Liver (tissue), 9 donors: ENCODE results near the gene ARID5A. TPM values are rescaled to one million over a fixed set of nuclear protein-coding genes. Genes with fewer than 3 reads are reported as not detected.

Experiments
- DNase-seq: peaks from one replicate; pipeline ENCODE4 v3.0.0-alpha.2; 2017; ENCODE audit warnings: low spot score
- H3K27ac ChIP-seq, 2 donors: one replicate each; pipeline ENCODE4 v1.7.0; 2013; ENCODE audit warnings: inconsistent platforms in 2 of 2, low read length in 2 of 2, control low read depth in 1 of 2, low read depth in 1 of 2, mild to moderate bottlenecking in 1 of 2
- H3K27me3 ChIP-seq, 4 donors: one replicate each; pipeline versions ENCODE4 v1.6.1 to v1.7.0; 2013; ENCODE audit warnings: low read length in 3 of 4, inconsistent platforms in 1 of 4, mild to moderate bottlenecking in 1 of 4, moderate library complexity in 1 of 4; ENCODE audit not compliant: control insufficient read depth in 4 of 4, insufficient read depth in 4 of 4
- H3K36me3 ChIP-seq, 4 donors: one replicate each; pipeline versions ENCODE4 v1.6.1 to v1.7.0; 2013; ENCODE audit warnings: low read length in 3 of 4, mild to moderate bottlenecking in 3 of 4, low read depth in 1 of 4, moderate library complexity in 1 of 4; ENCODE audit not compliant: control insufficient read depth in 4 of 4, insufficient read depth in 3 of 4
- H3K4me1 ChIP-seq, 4 donors: one replicate each; pipeline versions ENCODE4 v1.6.1 to v1.7.0; 2013; ENCODE audit warnings: low read length in 3 of 4, mild to moderate bottlenecking in 3 of 4, moderate library complexity in 1 of 4; ENCODE audit not compliant: control insufficient read depth in 4 of 4, insufficient read depth in 4 of 4
- H3K4me3 ChIP-seq, 3 donors: one replicate each; pipeline versions ENCODE4 v1.6.1 to v1.7.0; 2013; ENCODE audit warnings: low read length in 3 of 3, control low read depth in 1 of 3, low read depth in 1 of 3, mild to moderate bottlenecking in 1 of 3
- H3K9ac ChIP-seq, 2 donors: one replicate each; pipeline ENCODE4 v1.7.0; 2013; ENCODE audit warnings: low read length in 2 of 2, mild to moderate bottlenecking in 2 of 2, moderate library complexity in 2 of 2, control low read depth in 1 of 2, low read depth in 1 of 2
- H3K9me3 ChIP-seq, 4 donors: one replicate each; pipeline versions ENCODE4 v1.6.1 to v1.7.0; 2013; ENCODE audit warnings: low read length in 3 of 4; ENCODE audit not compliant: control insufficient read depth in 4 of 4
- EGR1 ChIP-seq, 2 donors: IDR thresholded peaks; 2 replicates each; pipeline ENCODE4 v1.6.1; 2016 to 2018; ENCODE audit warnings: antibody characterized with exemption in 2 of 2, low read depth in 2 of 2
- FOXA1 ChIP-seq: IDR thresholded peaks from 2 replicates; pipeline ENCODE4 v1.6.1; 2016; ENCODE audit warnings: antibody characterized with exemption
- FOXA2 ChIP-seq: IDR thresholded peaks from 2 replicates; pipeline ENCODE4 v1.6.1; 2016; ENCODE audit warnings: antibody characterized with exemption
- GABPA ChIP-seq, 2 donors: IDR thresholded peaks in 1 of 2; conservative IDR thresholded peaks in 1 of 2; 2 replicates each; pipeline ENCODE4 v1.6.1; 2016; ENCODE audit warnings: antibody characterized with exemption in 2 of 2, mild to moderate bottlenecking in 1 of 2, moderate library complexity in 1 of 2
- HNF4A ChIP-seq, 2 donors: conservative IDR thresholded peaks; 2 replicates each; pipeline ENCODE4 v1.6.1; 2016; ENCODE audit warnings: antibody characterized with exemption in 2 of 2, mild to moderate bottlenecking in 2 of 2
- HNF4G ChIP-seq: IDR thresholded peaks from 2 replicates; pipeline ENCODE4 v1.6.1; 2016; ENCODE audit warnings: antibody characterized with exemption
- JUND ChIP-seq, 2 donors: IDR thresholded peaks; 2 replicates each; pipeline ENCODE4 v1.6.1; 2016; ENCODE audit warnings: antibody characterized with exemption in 2 of 2
- NR2F2 ChIP-seq: IDR thresholded peaks from 2 replicates; pipeline ENCODE4 v1.6.1; 2016; ENCODE audit warnings: antibody characterized with exemption
- RAD21 ChIP-seq, 2 donors: IDR thresholded peaks; 2 replicates each; pipeline ENCODE4 v1.6.1; 2016; ENCODE audit warnings: antibody characterized with exemption in 2 of 2, mild to moderate bottlenecking in 2 of 2
- RXRA ChIP-seq, 2 donors: IDR thresholded peaks; 2 replicates each; pipeline ENCODE4 v1.6.1; 2017 to 2018; ENCODE audit warnings: antibody characterized with exemption in 2 of 2, mild to moderate bottlenecking in 1 of 2
- SP1 ChIP-seq: IDR thresholded peaks from 2 replicates; pipeline ENCODE4 v1.6.1; 2018; ENCODE audit warnings: antibody characterized with exemption, mild to moderate bottlenecking
- TAF1 ChIP-seq: conservative IDR thresholded peaks from 2 replicates; pipeline ENCODE4 v1.6.1; 2016; ENCODE audit warnings: antibody characterized with exemption, mild to moderate bottlenecking
- YY1 ChIP-seq: IDR thresholded peaks from 2 replicates; pipeline ENCODE4 v1.6.1; 2016; ENCODE audit warnings: antibody characterized with exemption, mild to moderate bottlenecking
- WGBS: extraction: QIAGEN DNeasy Blood & Tissue Kit; methylation state at CpG from one replicate; pipeline ENCODE4 v1.1.7; 2013; 5-methylcytosine and 5-hydroxymethylcytosine counted together
- polyA plus RNA-seq, 2 donors: library from polyadenylated mRNA; stranded (reverse) in 1 of 2; unstranded in 1 of 2; fragments of 200-250 nt in 1 of 2; fragments of >200 nt in 1 of 2; fragmentation: Nextera tagmentation in 1 of 2; extraction: Ambion mirVana in 1 of 2; gene quantifications; one replicate each; pipeline versions ENCODE4 v1.2.1 to v1.2.3, GENCODE V29; 2013 to 2015
- total RNA-seq, 2 donors: library from RNA; depleted of rRNA; stranded (reverse); fragments of >200 nt; gene quantifications; one replicate each; pipeline ENCODE4 v1.2.3, GENCODE V29; 2014
- TF ChIP-seq, protein P1 (sequence below): fragments of 150-350 bp; IDR thresholded peaks from 2 replicates; pipeline ENCODE4 v1.5.1; 2017; ENCODE audit warnings: improper control_type of control experiment, low read depth, low read length; ENCODE audit not compliant: missing input control
- TF ChIP-seq, protein P2 (sequence below): IDR thresholded peaks from 2 replicates; pipeline ENCODE4 v1.6.1; 2016; ENCODE audit warnings: antibody characterized with exemption
- TF ChIP-seq, protein P3 (sequence below): IDR thresholded peaks from 2 replicates; pipeline ENCODE4 v1.6.1; 2016; ENCODE audit warnings: antibody characterized with exemption
- donor health status: healthy.
- donor health status: healthy.
- donor health status: healthy.
- donor health status: healthy.
- donor health status: healthy.

Gene ARID5A
- total and polyA plus RNA-seq, 4 donors: 7.4 to 17.8 (median 11.0) TPM

DNA sequence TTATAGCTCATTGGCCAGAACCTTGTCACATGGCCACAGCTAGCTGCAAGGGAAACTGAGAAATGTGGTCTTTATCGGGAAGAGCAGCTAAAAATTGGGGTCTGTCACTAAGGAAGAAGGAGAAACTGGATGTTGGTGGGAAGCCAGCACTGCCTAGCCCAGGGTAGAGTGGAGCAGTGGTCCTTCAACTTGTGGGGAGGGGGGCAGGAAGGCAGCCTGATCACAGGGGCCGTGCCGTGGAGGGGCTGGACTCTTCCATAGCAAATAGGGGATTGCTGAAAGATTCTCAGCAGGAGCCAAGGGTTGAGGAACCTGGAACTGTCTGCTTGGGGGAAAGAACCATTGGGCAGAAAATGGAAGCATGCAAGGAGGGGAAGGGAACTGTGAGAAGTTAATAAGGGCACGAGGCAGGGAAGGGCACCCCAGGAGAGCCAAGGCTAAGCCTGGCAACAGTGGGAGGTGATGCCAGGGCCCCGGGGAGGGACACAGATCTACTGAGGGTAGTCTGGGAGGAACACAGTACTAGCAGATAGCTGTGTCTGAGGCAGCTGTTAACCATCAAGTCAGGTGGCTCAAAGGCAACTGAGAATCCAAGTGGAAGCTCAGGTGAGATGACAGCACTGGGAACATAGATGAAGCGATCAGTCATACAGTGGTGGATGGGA lies 25.5 kb upstream of the ARID5A start:
- Histone ChIP-seq H3K36me3 (no peaks in the 10 kb centered on the region), H3K4me3 (no peak overlapping the region), H3K9me3 (no peaks in the 10 kb centered on the region), H3K27me3 (no peaks in the 10 kb centered on the region), H3K27ac (no peak overlapping the region), H3K4me1 (peaks cover 1 to 26% (median 15%) of the 10 kb centered on the region in 4 donors), H3K9ac (no peak overlapping the region)
- TF ChIP-seq EGR1 (IDR thresholded peaks at IDR 0.05; ENCODE audit: low read depth in 2 of 2) (no peak), RXRA (IDR thresholded peaks at IDR 0.05) (no peak), NR2F2 (no peak), FOXA2 (no peak), YY1 (no peak), JUND (IDR thresholded peaks at IDR 0.05) (no peak), RAD21 (IDR thresholded peaks at IDR 0.05) (no peak), SP1 (no peak), HNF4A (conservative IDR thresholded peaks at IDR 0.05) (no peak), TAF1 (no peak), GABPA (IDR thresholded peaks at IDR 0.05 in 1 of 2, conservative IDR thresholded peaks at IDR 0.05 in 1 of 2) (no peak)
- TF ChIP-seq, protein P1, sequence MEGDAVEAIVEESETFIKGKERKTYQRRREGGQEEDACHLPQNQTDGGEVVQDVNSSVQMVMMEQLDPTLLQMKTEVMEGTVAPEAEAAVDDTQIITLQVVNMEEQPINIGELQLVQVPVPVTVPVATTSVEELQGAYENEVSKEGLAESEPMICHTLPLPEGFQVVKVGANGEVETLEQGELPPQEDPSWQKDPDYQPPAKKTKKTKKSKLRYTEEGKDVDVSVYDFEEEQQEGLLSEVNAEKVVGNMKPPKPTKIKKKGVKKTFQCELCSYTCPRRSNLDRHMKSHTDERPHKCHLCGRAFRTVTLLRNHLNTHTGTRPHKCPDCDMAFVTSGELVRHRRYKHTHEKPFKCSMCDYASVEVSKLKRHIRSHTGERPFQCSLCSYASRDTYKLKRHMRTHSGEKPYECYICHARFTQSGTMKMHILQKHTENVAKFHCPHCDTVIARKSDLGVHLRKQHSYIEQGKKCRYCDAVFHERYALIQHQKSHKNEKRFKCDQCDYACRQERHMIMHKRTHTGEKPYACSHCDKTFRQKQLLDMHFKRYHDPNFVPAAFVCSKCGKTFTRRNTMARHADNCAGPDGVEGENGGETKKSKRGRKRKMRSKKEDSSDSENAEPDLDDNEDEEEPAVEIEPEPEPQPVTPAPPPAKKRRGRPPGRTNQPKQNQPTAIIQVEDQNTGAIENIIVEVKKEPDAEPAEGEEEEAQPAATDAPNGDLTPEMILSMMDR: no peak
- TF ChIP-seq, protein P2, sequence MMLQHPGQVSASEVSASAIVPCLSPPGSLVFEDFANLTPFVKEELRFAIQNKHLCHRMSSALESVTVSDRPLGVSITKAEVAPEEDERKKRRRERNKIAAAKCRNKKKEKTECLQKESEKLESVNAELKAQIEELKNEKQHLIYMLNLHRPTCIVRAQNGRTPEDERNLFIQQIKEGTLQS: no peak
- TF ChIP-seq, protein P3, sequence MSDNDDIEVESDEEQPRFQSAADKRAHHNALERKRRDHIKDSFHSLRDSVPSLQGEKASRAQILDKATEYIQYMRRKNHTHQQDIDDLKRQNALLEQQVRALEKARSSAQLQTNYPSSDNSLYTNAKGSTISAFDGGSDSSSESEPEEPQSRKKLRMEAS: no peak
- WGBS: 78% methylated on average over 6 of the region's 6 CpGs
- DNase-seq: no peak

DNA sequence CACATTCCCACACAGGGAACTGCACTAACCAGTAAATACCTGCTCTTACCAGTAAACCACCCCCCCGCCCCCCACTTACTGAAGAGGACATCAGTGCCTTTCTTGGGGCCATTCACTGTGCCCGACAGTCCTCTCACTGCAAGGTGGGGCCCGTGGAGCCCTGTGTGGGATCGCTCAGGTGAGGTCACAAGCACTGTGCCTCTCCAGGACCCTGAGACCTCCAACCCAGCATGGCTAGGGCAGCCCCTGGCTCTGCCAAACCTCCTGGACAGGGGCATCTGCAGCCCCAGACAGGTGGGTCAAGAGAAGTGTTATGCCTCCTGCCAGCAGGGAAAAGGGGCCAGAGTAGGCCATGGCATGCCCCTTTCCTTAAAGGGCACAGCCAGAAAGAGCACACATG lies 24.7 kb upstream of the ARID5A start:
- TF ChIP-seq, protein P3: no peak
- TF ChIP-seq HNF4G (no peak), SP1 (no peak), JUND (IDR thresholded peaks at IDR 0.05) (no peak), FOXA1 (no peak), EGR1 (IDR thresholded peaks at IDR 0.05; ENCODE audit: low read depth in 2 of 2) (no peak), NR2F2 (no peak), GABPA (IDR thresholded peaks at IDR 0.05 in 1 of 2, conservative IDR thresholded peaks at IDR 0.05 in 1 of 2) (no peak), FOXA2 (no peak), YY1 (no peak)
- TF ChIP-seq, protein P2: no peak
- WGBS: 87% methylated on average over 4 of the region's 4 CpGs
- H3K27me3 ChIP-seq: no peaks in the 10 kb centered on the region
- H3K9ac ChIP-seq: no peak overlapping the region
- peaks cover 1 to 18% (median 9%) of the 10 kb centered on the region in 4 donors for H3K4me1 ChIP-seq
- no peaks in the 10 kb centered on the region for H3K36me3 ChIP-seq
- no peak overlapping the region for H3K4me3 ChIP-seq
- H3K9me3 ChIP-seq: peaks cover 0 to 1% (median 0%) of the 10 kb centered on the region in 4 donors
- DNase-seq: no peak
- no peak overlapping the region for H3K27ac ChIP-seq
